Dedifferentiated amniotic fluid mesenchymal stem cell (primary cell): ENCODE results near the gene BBIP1.
"Not testable (repeated sequence)": the region's sequence is repeated elsewhere in the genome, so short reads cannot be mapped to it uniquely, and the experiment has no call there.

Experiments
- DNase-seq: peaks from one replicate; pipeline ENCODE4 v3.0.0-alpha.2; 2016; ENCODE audit errors: extremely low spot score

BBIP1 gene

DNA sequence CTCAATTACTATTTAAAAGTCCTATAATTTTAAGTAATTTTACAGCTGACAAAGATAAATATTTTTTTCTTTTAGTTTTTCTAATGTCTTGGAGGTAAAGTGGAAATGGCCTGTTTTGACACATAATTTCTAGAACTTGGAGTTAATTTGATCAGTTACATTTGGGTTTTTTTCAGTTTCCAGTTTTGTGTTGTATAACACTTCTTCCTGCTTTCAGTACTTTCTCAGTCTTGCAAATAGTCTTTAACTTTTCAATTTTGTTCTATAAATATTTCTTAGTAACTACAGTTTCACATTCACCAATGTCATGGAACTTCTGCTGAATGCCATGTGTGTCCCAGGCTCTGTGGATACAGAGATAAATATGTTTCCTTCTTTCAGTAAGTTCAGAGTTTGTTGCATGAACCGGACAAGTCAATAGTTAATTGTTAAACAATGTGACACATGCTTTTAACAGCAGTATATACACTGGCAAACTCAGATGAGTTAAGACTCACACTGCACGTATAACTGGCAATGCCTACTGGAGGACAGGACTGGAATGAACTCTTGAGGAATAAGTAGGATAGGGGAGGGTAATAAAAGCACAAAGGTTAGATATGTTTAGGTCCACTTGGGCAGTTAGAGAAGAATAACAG, 5.0 kb upstream of the BBIP1 start:
- DNase-seq, result no peak

DNA sequence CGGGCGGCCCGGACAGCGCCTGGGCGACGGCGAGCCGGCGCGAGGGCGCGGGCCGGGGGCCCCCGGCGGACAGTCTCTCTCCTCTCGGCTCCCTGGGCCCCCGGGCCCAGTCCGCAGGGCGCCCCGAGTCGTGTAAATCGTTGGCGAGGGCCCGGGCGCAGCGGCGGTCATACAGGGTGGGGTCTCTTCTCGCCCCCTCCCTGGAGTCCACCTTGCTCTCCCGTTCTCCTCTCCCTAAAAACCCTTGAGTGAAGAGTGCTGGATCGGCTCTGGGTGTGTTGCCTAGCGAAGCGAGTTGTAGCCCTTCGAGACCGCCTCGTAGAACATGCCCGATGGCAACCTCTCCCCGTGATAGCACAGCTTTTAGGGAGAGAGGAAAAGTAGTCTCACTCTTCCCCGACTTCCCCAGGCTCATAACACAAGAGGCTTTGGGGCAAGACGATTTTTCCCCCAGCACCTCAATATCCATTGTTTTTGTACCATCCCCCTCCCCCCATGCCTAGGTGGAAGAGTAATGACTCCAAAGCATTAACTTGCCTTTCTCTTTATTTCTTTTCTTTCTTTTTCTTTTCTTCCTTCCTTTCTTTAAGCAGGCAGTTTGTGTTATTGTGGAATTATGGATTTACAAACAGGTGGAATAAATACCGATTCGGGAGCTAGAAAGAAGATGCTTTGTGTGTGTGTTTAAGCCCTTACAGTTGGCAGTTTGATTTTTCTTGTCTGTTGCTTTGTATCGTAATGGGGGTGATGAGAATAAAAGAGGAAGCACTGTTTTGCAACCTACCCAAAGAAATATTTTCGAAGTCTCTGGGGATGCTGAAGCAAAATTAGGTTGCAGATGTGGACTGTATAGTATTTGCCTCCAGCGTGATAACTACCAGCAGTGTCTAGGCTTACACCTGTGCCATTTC, 1.2 kb upstream of the BBIP1 start:
- no peak for DNase-seq

DNA sequence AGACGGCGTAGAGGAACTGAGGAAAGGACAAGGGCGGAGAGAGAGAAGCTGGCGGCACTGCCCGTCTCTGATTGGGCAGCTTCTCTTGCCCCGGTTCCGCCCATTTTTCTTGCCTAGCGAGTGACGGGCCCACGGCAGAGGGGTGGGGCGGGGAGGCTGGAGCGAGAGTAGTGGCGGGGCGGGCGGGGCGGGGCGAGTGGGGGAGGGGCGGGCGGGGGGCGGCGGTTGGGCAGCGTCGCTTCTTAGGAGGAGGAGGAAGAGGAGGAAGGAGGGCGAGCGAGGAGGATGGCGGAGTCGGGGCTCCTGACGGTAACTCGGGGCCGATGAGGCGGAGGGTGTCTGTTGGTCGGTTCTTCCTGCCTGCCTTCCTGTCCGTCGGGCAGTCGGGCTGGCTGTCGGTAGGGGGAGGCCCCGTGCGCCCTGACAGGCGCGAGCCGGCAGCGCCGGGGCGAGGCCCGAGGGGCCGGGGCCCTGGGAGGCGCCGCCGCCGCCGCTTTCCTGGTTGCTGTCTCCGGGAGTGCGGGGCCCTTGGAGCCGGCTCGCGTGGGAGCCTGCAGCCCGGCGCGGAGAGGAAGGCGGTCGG, 460 bp upstream of the BBIP1 start, which contains the start of gene SHOC2:
Gene SHOC2, plus strand, starts transcription at position 256 of the 583 bp plus-strand sequence. CDS start 44,755 bp downstream, outside the sequence.
- DNase-seq, result peak; percentile 28

DNA sequence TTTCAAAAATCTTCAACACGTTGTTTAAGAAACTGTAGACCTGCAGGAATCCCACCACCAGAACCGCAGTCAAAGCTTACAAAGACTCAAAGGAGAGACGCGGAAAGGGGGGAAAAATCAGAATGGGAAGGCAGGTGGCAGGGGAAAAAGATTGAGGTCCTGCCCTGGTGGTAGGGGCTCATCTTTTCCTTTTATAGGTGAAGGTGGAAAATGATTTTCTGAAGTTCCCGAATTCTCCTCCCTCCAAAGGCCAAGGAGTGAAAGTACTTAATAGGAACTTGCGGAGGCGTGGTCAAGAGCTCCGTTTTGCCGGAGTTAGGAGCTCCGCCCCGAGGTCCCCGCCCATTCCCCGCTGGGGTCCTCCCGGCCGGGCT, 724 bp downstream of the BBIP1 start:
- DNase-seq, result peak; percentile 94

DNA sequence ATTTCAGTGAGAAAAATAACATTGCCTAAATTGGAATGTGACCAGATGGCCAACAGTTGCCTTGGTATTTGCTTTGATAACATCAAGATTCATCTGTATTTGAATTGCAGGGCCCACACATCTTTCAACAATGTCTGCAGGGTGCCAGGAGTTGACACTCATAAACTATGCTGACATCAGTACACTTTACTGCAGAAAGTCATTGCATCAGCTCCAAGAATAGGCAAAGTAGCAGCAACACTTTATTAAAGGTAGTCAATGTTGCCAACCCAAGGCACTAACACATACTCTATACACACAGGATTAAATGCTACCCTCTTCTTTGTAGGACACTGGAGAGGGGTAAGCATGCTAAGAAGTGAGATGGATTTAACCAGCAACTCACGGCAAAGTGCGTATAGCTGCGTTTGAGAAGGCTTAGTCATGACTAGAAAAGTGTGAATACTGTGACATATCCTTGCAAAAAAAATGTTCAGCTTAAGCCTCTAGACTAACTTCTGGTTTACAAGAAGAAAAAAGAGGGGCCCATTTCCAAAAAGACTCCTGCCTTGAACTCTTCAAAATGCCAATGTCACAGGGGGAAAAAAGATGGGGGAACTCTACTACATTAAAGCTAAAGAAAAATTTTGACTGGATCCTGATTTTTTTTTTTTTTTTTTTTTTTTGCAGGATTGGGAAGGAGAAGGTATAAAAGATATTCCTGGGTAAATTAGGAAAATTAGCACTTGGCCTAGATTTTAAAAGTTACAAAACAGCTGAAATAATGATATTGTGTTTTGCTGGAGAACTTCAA, 2.2 kb downstream of the BBIP1 start:
- peak; percentile 70 for DNase-seq

DNA sequence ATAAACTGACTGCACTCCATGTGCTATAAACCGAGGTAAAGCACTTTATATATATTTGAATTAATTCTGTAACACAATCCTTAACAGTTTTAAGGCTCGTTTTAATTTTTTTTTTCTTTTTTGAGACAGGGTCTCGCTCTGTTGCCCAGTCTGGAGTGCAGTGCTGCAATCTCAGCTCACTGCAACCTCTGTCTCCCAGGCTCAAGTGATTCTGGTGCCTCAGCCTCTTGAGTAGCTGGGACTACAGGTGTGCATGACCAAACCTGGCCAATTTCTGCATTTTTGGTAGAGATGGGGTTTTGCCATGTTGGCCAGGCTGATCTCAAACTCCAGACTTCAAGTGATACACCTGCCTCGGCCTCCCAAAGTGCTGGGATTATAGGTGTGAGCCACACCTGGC, 3.4 kb downstream of the BBIP1 start:
- not testable (repeated sequence) for DNase-seq

DNA sequence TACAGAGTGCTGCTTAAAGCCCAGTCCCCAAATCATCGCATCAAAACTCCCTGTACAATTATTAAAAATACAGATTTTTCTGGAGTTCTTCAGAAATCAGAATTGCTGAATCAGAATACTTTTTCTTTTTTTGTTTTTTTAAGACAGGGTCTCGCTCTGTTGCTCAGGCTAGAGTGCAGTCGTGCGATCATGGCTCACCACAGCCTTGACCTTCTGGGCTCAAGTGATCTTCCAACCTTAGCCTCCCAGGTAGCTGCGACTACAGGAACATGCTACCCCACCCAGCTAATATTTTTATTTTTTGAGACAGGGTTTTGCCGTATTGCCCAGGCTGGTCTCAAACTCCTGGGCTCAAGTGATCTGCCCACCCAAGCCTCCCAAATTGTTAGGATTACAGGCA, 3.9 kb downstream of the BBIP1 start:
- DNase-seq, result no peak

DNA sequence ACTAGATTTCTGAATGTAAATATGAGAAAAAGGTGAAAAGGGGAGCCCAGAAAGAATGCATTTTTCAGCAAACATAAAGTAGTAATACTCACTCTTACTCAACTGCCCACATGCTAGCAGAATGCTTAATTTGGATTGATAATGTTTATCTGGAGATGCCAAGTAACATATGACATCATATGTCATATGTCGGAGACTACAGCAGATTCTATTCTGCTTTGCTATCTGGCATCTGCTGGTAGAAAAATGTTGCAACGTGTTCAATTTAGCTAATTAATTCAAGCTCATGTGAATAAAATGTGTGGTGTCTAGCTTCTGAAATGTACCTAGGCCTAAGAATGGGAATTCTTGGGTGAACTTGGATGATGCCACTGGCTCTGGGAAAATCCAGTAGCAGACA, 4.5 kb downstream of the BBIP1 start:
- DNase-seq, result no peak

DNA sequence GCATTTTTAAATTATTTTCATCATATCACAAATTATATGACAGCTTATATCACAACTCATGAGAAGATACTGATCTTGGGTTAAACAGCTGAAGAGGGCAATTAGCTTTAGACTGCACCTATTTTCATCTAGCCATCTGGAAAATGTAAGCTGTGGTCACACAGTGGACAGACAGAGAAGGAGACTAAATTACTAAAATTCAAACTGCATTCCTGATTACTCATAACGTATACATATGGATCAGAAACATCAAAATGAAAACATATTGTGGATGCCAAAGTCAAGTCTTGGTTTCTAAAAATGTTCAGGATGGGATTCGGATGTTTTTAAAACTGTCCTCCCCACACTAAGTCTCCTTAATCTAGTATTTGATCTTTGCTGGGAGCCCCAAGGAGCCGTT, 6.6 kb downstream of the BBIP1 start:
- peak; percentile 49 for DNase-seq

DNA sequence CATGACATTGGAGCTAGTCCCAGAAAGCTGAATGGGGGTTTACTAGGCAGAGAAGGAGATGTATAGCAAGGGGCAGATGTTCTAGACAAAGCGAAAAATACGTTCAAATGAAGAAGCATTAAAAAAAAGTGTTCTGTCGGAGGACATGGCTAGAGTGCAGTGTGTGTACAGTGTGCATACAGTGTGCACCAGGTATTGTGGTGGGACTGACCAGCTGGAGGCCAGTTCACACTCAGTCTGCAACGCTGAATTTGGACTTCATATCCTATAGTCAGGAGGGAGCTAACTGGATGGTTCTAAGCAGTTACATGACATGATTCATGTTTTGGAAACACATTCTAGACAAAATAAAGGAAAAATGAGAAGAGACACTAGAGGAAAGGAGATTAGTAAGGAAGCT, 8.8 kb downstream of the BBIP1 start:
- DNase-seq, result no peak

DNA sequence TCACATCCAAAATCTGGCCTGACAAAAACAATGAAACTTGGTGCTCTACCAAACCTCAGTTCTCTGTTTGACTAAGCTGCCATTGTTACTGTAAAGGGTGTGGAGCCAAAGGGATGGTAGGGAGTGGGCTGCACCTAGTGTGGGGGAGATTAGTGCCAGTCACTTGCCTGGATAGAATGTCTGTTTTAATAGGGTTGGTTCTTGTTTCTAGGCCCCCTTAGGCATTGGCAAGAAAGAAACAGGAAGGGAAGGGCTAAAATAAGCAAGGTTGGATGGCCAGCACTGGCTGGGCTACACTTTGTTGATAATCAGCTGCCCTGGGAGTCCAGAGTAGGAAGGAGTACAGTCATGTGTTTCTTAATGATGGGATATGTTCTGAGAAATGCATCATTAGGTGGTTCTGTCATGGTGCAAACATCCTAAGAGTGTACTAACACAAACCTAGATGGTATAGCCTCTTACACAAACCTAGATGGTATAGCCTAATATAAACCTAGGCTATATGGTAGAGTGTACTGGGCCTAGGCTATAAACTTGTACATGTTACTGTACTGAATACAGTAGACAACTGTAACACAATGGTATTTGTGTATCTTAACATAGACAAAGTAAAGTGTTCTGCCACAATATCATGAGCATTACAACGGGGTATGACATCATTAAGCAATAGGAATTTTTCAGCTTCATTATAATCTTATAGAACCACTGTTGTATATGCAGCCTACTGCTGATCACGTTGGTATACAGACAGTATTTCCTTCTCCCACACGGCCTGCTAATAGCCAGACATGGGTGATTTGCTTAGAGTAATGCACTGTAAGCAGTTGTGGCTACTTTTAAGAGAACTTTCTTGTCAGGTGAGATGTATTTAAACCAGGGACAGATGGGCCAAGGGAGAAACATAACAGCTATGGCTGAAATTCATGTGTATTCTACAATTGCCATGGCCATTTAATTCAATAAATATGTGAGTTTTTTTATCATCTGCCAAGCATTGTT, 15.4 kb downstream of the BBIP1 start:
- no peak for DNase-seq

DNA sequence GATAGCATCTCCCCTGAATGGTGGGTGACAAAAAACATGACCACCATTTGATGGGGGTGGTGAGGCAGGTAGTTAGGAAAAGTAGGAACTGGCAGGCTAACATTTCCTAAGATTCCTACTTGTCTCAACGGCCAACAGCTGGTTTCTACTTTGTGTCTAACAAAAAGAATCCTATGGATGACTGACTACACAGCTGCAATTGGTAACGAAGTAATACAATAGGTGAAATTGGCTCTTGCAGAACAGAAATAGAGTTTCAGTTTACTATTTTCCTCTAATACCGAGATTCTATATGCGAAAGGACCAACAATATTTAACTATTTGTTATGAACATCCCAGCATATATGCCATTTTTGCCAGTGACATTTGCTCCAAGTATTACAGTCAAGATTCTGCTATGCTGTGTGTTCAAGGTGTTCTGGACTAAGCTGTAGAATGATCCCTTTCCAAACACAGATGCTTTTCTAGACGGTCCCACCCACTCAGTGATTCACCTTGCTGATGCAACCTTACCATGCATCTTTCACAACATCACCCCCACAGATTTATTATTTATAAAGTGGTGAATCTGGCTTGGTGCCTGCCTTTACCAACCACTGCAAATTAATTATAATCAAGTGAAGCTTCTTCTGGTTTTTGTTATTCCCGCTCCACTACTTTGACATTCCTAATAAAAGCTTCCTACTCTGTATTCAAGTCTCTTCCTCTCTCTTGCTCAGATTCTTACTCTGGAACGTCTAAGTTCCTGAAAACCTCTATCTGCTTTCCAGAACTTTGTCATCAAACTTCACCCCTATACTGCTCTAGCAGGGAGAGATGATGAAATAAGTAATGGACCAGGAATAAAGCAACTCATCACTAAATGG, 16.8 kb downstream of the BBIP1 start:
- no peak for DNase-seq

DNA sequence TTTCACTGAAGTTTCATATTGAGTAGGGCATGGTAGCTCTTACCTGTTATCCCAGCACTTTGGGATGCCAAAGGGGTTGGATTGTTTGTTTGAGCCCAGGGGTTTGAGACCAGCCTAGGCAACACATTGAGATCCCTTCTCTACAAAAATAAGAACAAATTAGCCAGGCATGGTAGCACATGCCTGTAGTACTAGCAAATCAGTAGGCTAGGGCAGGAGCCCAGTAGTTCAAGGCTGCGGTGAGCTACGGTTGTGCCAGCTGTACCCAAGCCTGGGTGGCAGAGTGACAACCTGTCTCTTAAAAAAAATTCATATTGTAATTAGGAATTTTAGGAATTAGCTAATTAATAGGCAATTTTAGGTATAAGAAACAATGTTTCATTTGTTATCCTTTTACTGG, 18.0 kb downstream of the BBIP1 start:
- DNase-seq, result no peak

DNA sequence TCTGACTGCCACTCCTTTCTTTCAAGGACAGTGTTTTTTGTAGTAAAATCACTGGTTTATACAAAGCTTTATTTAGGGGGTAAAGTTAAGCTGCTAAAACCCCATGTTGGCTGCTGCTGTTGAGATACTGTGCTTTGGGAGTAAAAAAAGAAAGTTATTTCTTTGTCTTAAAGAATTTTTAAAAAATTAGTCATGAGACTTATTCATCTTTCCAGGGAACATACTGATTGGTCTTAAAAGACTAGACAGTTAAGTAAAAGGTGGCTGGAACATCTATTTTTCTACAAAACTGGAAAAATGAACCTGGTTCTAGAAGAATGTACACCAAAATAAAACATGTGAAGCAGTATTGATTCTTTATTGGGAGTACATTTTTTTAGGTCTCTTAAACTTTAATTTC, 20.6 kb downstream of the BBIP1 start:
- DNase-seq, result no peak

DNA sequence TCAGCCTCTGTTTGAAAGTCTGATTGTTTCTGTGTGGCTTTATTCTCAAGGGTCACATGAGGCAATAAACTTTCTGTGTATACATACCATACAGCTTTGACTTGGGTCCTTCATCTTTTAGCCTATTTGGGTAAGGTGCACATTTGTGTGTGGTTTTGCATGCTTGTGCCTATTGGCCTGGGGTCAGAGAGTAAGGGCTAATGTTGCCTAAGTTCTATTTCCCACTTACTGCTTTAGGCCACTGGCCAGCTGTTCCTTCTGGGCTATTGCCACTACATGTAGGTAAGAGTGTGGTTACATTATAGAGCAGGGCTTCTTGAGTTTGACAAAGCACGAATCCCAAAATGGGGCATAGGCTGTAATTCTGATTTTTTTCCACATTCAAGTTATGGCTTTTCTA, 21.8 kb downstream of the BBIP1 start:
- no peak for DNase-seq

DNA sequence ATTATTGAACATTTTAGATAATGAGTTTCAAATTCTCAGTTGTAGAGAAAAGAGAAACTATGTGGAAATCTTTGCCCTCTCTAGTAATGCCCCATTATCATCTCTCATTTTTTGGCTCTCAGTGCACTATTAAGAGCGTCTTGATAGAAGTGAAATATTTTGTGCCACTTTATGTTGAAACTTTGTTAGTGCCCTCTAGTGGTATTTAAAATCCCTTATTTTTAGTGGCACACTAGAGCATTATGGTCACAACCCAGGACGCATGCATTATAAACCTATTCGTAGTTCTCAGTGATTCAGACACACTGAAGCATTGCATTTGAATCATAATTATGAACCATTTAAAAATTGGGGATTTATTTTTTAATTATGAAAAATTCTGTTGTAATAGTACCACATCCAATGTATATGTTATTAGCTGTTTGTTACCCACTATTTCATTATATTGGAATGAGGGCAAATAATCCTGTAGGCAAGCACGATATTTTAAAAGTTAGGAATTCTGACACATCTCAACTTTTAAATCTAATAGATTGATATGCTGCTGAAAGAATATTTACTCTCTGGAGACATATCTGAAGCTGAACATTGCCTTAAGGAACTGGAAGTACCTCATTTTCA, 25.3 kb downstream of the BBIP1 start:
- DNase-seq, result peak; percentile 43

DNA sequence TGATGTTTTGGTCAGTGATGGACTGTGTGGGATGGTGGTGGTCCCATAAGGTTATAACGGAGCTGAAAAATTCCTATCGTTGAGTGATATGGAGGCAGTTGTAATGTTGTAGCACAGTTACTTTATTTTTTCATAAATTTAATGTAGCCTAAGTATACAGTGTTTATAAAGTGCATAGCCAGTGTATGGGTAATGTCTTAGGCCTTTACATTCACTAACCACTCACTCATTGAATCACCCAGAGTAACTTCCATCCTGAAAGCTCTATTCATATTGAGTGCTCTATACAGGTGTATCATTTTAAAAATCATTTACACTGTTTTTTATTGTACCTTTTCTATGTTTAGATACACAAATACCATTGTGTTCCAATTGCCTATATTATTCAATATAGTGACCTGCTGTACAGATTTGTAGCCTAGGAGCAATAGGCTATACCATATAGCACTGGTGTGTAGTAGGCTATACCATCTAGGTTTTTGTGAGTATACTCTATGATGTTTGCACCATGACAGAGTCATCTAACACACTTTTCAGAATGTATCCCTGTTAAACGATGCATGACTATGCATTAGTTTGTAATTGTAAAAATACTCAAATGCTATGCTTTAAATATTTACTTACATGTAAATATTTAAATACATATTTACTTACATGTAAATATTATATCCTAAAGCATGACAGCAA, 26.2 kb downstream of the BBIP1 start:
- DNase-seq, result no peak

DNA sequence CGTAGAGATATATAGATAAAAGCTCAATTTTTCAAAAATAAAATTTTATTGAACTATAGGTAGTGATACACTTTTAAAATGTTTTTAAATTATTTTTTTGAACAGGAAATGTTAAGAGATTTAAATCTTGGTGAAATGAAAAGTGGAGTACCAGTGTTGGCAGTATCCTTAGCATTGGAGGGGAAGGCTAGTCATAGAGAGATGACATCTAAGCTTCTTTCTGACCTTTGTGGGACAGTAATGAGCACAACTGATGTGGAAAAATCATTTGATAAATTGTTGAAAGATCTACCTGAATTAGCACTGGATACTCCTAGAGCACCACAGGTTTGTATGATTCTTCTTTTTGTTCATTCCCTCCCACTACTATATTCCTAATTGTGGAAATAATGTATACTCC, 31.4 kb downstream of the BBIP1 start:
- no peak for DNase-seq
